ENCODE measurements around the gene SLC2A10. TPM values are rescaled to one million over a fixed set of nuclear protein-coding genes. Genes with fewer than 3 reads are reported as not detected.
A peak's percentile ranks its signal among the peaks of the same experiment; 100 is the strongest.

SLC2A10 gene
- total RNA-seq, 1 donor: 52.7 TPM

- no peak overlapping the region for H3K4me3 ChIP-seq (ENCODE audit: low read depth, low read length)
- peak; percentile 96 for DNase-seq (ENCODE audit: low read depth)
- TF ChIP-seq, protein P1, sequence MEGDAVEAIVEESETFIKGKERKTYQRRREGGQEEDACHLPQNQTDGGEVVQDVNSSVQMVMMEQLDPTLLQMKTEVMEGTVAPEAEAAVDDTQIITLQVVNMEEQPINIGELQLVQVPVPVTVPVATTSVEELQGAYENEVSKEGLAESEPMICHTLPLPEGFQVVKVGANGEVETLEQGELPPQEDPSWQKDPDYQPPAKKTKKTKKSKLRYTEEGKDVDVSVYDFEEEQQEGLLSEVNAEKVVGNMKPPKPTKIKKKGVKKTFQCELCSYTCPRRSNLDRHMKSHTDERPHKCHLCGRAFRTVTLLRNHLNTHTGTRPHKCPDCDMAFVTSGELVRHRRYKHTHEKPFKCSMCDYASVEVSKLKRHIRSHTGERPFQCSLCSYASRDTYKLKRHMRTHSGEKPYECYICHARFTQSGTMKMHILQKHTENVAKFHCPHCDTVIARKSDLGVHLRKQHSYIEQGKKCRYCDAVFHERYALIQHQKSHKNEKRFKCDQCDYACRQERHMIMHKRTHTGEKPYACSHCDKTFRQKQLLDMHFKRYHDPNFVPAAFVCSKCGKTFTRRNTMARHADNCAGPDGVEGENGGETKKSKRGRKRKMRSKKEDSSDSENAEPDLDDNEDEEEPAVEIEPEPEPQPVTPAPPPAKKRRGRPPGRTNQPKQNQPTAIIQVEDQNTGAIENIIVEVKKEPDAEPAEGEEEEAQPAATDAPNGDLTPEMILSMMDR (IDR thresholded peaks at IDR 0.05; ENCODE audit: insufficient read depth, low read depth, low read length): peak; percentile 41
These were observed 5.9 kb downstream of the SLC2A10 start for GRCh38 chr20:46715292-46715756.

DNA sequence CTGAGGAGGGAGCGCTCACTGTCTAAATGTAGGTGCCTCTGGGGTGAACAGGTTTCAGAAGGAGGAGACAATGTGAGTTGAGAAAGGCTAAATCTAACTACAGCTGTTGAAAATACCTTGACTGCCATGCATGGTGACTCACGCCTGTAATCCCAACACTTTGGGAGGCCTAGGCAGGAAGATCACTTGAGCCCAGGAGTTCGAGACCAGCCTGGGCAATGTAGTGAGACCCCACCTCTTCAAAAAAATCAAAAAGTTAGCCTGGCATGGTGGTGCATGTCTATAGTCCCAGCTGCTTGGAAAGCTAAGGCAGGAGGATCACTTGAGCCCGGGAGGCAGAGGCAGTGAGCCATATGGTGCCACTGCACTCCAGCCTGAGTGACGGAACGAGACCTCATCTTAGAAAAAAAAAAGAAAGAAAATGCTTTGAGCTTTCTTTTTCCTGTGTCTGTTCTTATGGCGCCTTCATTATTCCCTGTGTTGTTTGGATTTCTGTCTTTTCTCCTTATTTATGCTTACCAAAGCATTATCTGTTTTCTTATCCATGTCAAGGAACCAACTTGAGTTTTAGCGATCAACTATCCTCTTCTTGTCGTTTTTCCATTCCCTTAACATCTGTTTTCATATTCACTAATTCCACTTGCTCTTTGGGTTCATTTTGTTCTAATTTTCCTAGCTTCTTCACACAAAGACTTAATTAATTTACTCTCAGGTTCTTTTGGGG is 8.5 kb downstream of the SLC2A10 start:
- TF ChIP-seq, protein P1 (IDR thresholded peaks at IDR 0.05; ENCODE audit: insufficient read depth, low read depth, low read length): no peak
- DNase-seq (ENCODE audit: low read depth): no peak
- no peak overlapping the region for H3K4me3 ChIP-seq (ENCODE audit: low read depth, low read length)

GRCh38 chr20:46720019-46720418 is 10.6 kb downstream of the SLC2A10 start:
- H3K4me3 ChIP-seq (ENCODE audit: low read depth, low read length): no peak overlapping the region
- TF ChIP-seq, protein P1 (IDR thresholded peaks at IDR 0.05; ENCODE audit: insufficient read depth, low read depth, low read length): no peak
- no peak for DNase-seq (ENCODE audit: low read depth)

DNA sequence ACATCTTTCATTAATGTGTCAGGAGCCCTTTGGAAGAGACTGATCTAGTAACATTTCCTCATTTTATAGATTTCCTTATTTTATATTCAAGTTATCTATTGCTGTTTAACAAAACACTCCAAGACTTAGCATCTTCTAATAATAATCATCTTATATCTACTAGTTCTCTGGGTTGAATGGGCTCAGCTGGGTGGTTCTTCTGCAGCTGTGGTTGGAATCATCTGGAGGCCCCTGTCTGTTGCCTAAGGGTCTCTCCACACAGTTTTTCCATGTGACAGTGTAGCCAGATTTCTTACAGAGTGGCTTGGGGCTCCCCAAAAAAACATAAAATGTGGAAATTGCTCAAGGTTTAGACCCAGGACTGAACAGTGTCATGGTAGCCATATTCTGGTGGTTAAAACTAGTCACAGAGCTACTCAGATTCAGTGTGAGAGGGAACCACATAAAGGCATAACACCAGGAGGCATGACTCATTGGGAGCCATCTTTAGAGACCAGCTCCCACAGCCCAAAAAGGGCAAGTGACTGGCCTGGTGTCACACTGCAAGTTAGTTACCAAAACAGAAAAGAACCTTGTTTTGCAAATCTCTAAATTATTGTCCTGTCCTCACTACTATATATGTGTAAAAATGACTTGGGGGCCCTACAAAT is 11.5 kb downstream of the SLC2A10 start:
- DNase-seq (ENCODE audit: low read depth): no peak
- TF ChIP-seq, protein P1 (IDR thresholded peaks at IDR 0.05; ENCODE audit: insufficient read depth, low read depth, low read length): no peak
- H3K4me3 ChIP-seq (ENCODE audit: low read depth, low read length): no peak overlapping the region

DNA sequence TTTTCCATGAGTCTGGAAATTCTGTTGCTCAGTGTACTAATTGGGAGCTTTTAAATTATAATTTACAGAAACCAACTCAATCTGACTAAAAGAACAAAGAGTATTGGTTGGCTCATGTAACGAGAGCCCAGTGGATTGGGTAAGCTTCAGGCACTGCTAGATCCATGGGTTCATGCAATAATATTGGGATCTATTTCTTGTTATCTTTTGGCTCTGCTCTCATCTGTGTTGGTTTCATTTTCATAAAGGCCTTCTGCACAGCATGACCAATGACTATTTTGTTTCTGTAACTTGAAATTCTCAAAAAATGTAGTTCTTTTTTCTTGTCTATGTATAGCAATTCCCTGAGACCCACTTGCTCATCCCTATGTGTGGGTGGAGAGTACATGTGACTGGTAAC is 12.0 kb downstream of the SLC2A10 start:
- DNase-seq (ENCODE audit: low read depth): no peak
- no peak overlapping the region for H3K4me3 ChIP-seq (ENCODE audit: low read depth, low read length)
- TF ChIP-seq, protein P1 (IDR thresholded peaks at IDR 0.05; ENCODE audit: insufficient read depth, low read depth, low read length): no peak

- TF ChIP-seq, protein P1 (IDR thresholded peaks at IDR 0.05; ENCODE audit: insufficient read depth, low read depth, low read length): no peak
- no peak for DNase-seq (ENCODE audit: low read depth)
- no peak overlapping the region for H3K4me3 ChIP-seq (ENCODE audit: low read depth, low read length)
These were observed 13.0 kb downstream of the SLC2A10 start for GRCh38 chr20:46722450-46722849.
